Trophoblast cell (in vitro differentiated cells and primary cell): ENCODE measurements around the gene HECTD4.
"Not testable (repeated sequence)": the region's sequence is repeated elsewhere in the genome, so short reads cannot be mapped to it uniquely, and the experiment has no call there.

ENCODE experiments used
- DNase-seq, 2 donors: peaks; one replicate each; pipeline ENCODE4 v3.0.0-alpha.2; 2016
- H2AFZ ChIP-seq: 2 replicates; pipeline ENCODE4 v1.6.1; 2013; ENCODE audit warnings: low read length, moderate library complexity, mild to moderate bottlenecking; ENCODE audit not compliant: insufficient read depth, poor library complexity
- H2AK5ac ChIP-seq: 2 replicates; pipeline ENCODE4 v1.6.1; 2013; ENCODE audit warnings: mild to moderate bottlenecking, low read length
- H2BK120ac ChIP-seq: 2 replicates; pipeline ENCODE4 v1.6.1; 2013; ENCODE audit warnings: low read length, mild to moderate bottlenecking, moderate library complexity; ENCODE audit not compliant: insufficient read depth, poor library complexity
- H2BK12ac ChIP-seq: 2 replicates; pipeline ENCODE4 v1.6.1; 2013; ENCODE audit warnings: mild to moderate bottlenecking, low read length, moderate library complexity
- H2BK5ac ChIP-seq: 2 replicates; pipeline ENCODE4 v1.6.1; 2013; ENCODE audit warnings: low read length, low read depth, moderate library complexity, mild to moderate bottlenecking; ENCODE audit not compliant: poor library complexity
- H3K14ac ChIP-seq: 2 replicates; pipeline ENCODE4 v1.6.1; 2013; ENCODE audit warnings: mild to moderate bottlenecking, low read length
- H3K18ac ChIP-seq: 2 replicates; pipeline ENCODE4 v1.6.1; 2013; ENCODE audit warnings: mild to moderate bottlenecking, low read length
- H3K23ac ChIP-seq: 2 replicates; pipeline ENCODE4 v1.6.1; 2013; ENCODE audit warnings: low read length
- H3K27ac ChIP-seq: 2 replicates; pipeline ENCODE4 v1.5.1; 2013; ENCODE audit warnings: low read depth, mild to moderate bottlenecking, inconsistent platforms, low read length, moderate library complexity
- H3K27me3 ChIP-seq: 2 replicates; pipeline ENCODE4 v1.6.1; 2013; ENCODE audit warnings: inconsistent platforms, mild to moderate bottlenecking, low read length, moderate library complexity; ENCODE audit not compliant: insufficient read depth
- H3K36me3 ChIP-seq, 2 experiments: 1 replicate in 1 of 2; 2 replicates in 1 of 2; pipeline ENCODE4 v1.6.1; 2013; ENCODE audit warnings: low read length in 2 of 2, mild to moderate bottlenecking in 2 of 2, moderate library complexity in 1 of 2; ENCODE audit not compliant: insufficient read depth in 2 of 2, control insufficient read depth in 1 of 2
- H3K4ac ChIP-seq: 2 replicates; pipeline ENCODE4 v1.6.1; 2013; ENCODE audit warnings: low read depth, mild to moderate bottlenecking, low read length, moderate library complexity
- H3K4me1 ChIP-seq, 2 experiments: 1 replicate in 1 of 2; 2 replicates in 1 of 2; pipeline ENCODE4 v1.6.1; 2013; ENCODE audit warnings: low read length in 2 of 2, mild to moderate bottlenecking in 2 of 2, moderate library complexity in 1 of 2; ENCODE audit not compliant: insufficient read depth in 2 of 2, control insufficient read depth in 1 of 2
- H3K4me2 ChIP-seq: 2 replicates; pipeline ENCODE4 v1.6.1; 2013; ENCODE audit warnings: inconsistent platforms, mild to moderate bottlenecking, low read length, moderate library complexity
- H3K4me3 ChIP-seq: 2 replicates; pipeline ENCODE4 v1.5.1; 2013; ENCODE audit warnings: mild to moderate bottlenecking, low read depth, low read length, inconsistent platforms
- H3K79me1 ChIP-seq: one replicate; pipeline ENCODE4 v1.6.1; 2013; ENCODE audit warnings: low read length
- H3K79me2 ChIP-seq: 2 replicates; pipeline ENCODE4 v1.6.1; 2013; ENCODE audit warnings: low read length, mild to moderate bottlenecking; ENCODE audit not compliant: control insufficient read depth, insufficient read depth, poor library complexity
- H3K9ac ChIP-seq: 2 replicates; pipeline ENCODE4 v1.6.1; 2013; ENCODE audit warnings: mild to moderate bottlenecking, low read length
- H3K9me3 ChIP-seq: 2 replicates; pipeline ENCODE4 v1.6.1; 2013; ENCODE audit warnings: low read depth, mild to moderate bottlenecking, control low read depth, inconsistent platforms, low read length; ENCODE audit not compliant: insufficient read depth
- H4K12ac ChIP-seq: 2 replicates; pipeline ENCODE4 v1.6.1; 2013; ENCODE audit warnings: low read depth, mild to moderate bottlenecking, low read length, moderate library complexity
- H4K8ac ChIP-seq: 2 replicates; pipeline ENCODE4 v1.6.1; 2013; ENCODE audit warnings: low read depth, mild to moderate bottlenecking, low read length, moderate library complexity
- H4K91ac ChIP-seq: one replicate; pipeline ENCODE4 v1.6.1; 2013; ENCODE audit warnings: low read depth, mild to moderate bottlenecking, low read length, moderate library complexity
- WGBS: extraction: QIAGEN DNeasy Blood & Tissue Kit; methylation state at CpG from one replicate; pipeline ENCODE4 v1.1.7; 2013; ENCODE audit warnings: missing lambda C conversion rate; ENCODE audit not compliant: insufficient read length, insufficient coverage; ENCODE audit errors: extremely low coverage; 5-methylcytosine and 5-hydroxymethylcytosine counted together

The HECTD4 gene

GRCh38 chr12:112341046-112341825 lies 41.0 kb downstream of the HECTD4 start:
- Histone ChIP-seq H4K91ac (no peak overlapping the region), H2AFZ (no peak overlapping the region), H3K4me3 (no peak overlapping the region), H3K9me3 (no peaks in the 10 kb centered on the region), H2BK120ac (no peak overlapping the region), H3K4ac (no peak overlapping the region), H3K4me2 (no peak overlapping the region), H3K9ac (no peak overlapping the region), H3K4me1 (no peaks in the 10 kb centered on the region), H3K36me3 (no peaks in the 10 kb centered on the region), H3K18ac (no peak overlapping the region), H3K27me3 (no peaks in the 10 kb centered on the region), H3K79me2 (no peaks in the 10 kb centered on the region), H3K27ac (no peak overlapping the region), H2BK5ac (no peak overlapping the region), H3K23ac (no peak overlapping the region), H2AK5ac (no peak overlapping the region), H4K12ac (no peak overlapping the region), H3K14ac (no peak overlapping the region), H2BK12ac (no peak overlapping the region), H3K79me1 (no peaks in the 10 kb centered on the region), H4K8ac (no peak overlapping the region)
- WGBS: no CpG with 5 or more reads among the region's 4 CpGs
- DNase-seq: no peak

- Histone ChIP-seq H3K4me1 (no peaks in the 10 kb centered on the region), H3K23ac (no peak overlapping the region), H3K4me2 (no peak overlapping the region), H3K79me2 (no peaks in the 10 kb centered on the region), H3K36me3 (no peaks in the 10 kb centered on the region), H4K91ac (no peak overlapping the region), H2AK5ac (no peak overlapping the region), H2AFZ (no peak overlapping the region), H3K27ac (no peak overlapping the region), H2BK12ac (no peak overlapping the region), H3K27me3 (no peaks in the 10 kb centered on the region), H3K14ac (no peak overlapping the region), H3K9ac (no peak overlapping the region), H4K12ac (no peak overlapping the region), H3K18ac (no peak overlapping the region), H2BK120ac (no peak overlapping the region), H3K4me3 (no peak overlapping the region), H4K8ac (no peak overlapping the region), H3K9me3 (no peaks in the 10 kb centered on the region), H3K79me1 (no peaks in the 10 kb centered on the region), H3K4ac (no peak overlapping the region), H2BK5ac (no peak overlapping the region)
- DNase-seq: no peak
- WGBS: no CpG with 5 or more reads among the region's 3 CpGs
Observed at GRCh38 chr12:112340230-112340629, 42.0 kb downstream of the HECTD4 start.

- not testable (repeated sequence) for H3K79me2 ChIP-seq, H3K18ac ChIP-seq, H3K27ac ChIP-seq, H3K14ac ChIP-seq, H4K12ac ChIP-seq, H3K27me3 ChIP-seq, H3K4me2 ChIP-seq, H3K4me3 ChIP-seq, H2BK120ac ChIP-seq, H3K79me1 ChIP-seq, H2BK12ac ChIP-seq, H2AK5ac ChIP-seq, H3K23ac ChIP-seq, H3K4me1 ChIP-seq, H3K36me3 ChIP-seq, H2AFZ ChIP-seq, H3K9me3 ChIP-seq, H4K91ac ChIP-seq, H4K8ac ChIP-seq, H3K4ac ChIP-seq, H2BK5ac ChIP-seq, H3K9ac ChIP-seq, DNase-seq
- WGBS: no CpG with 5 or more reads among the region's 1 CpG
Observed at GRCh38 chr12:112334999-112335398, 47.2 kb downstream of the HECTD4 start.

DNA sequence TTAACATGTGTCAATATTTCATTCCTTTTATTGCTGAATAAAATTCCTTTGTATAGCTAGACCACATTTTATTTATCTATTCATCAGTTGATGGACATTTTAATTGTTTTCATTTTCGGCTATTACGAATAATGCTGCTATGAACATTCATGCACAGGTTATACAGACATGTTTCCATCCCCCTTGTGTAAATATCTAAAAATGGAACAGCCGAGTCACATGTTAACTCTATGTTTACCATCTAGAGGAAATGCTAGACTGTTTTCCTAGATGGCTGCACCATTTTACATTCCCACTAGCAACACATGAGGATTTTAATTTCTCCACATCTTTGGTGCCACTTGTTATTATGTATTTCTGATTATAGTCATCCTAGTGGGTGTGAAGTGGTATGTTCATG lies 49.2 kb downstream of the HECTD4 start:
- Histone ChIP-seq H4K12ac (no peak overlapping the region), H3K79me1 (no peaks in the 10 kb centered on the region), H2AK5ac (no peak overlapping the region), H3K9ac (no peak overlapping the region), H2BK12ac (no peak overlapping the region), H4K8ac (no peak overlapping the region), H3K79me2 (no peaks in the 10 kb centered on the region), H3K4me1 (no peaks in the 10 kb centered on the region), H3K14ac (no peak overlapping the region), H3K27ac (no peak overlapping the region), H2BK5ac (no peak overlapping the region), H2BK120ac (no peak overlapping the region), H3K4me3 (no peak overlapping the region), H3K23ac (no peak overlapping the region), H2AFZ (no peak overlapping the region), H3K4ac (no peak overlapping the region), H3K36me3 (no peaks in the 10 kb centered on the region), H3K4me2 (no peak overlapping the region), H3K9me3 (no peaks in the 10 kb centered on the region), H4K91ac (no peak overlapping the region), H3K18ac (no peak overlapping the region), H3K27me3 (no peaks in the 10 kb centered on the region)
- no CpG with 5 or more reads among the region's 3 CpGs for WGBS
- DNase-seq: no peak
